ENCODE measurements around the gene PTPRCAP.
A peak's percentile ranks its signal among the peaks of the same experiment; 100 is the strongest.

The PTPRCAP gene

DNA sequence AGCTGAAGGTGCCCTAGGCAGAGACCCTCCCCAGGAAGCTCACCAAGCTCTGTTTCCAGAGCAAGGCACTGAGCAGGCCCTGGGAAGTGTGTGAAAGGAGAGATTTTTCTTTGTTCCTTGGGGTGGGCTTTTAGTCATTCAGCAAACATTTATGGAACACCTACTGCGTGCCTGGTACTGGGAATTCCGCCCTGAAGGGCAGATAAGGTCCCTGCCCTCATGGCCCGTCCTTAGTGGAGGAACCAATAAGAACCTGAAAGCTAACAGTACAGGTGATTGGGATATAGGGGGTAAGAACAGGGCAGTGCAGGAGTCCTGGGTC is 27.7 kb upstream of the PTPRCAP start:
- no peak for DNase-seq (ENCODE audit: low read depth)

DNA sequence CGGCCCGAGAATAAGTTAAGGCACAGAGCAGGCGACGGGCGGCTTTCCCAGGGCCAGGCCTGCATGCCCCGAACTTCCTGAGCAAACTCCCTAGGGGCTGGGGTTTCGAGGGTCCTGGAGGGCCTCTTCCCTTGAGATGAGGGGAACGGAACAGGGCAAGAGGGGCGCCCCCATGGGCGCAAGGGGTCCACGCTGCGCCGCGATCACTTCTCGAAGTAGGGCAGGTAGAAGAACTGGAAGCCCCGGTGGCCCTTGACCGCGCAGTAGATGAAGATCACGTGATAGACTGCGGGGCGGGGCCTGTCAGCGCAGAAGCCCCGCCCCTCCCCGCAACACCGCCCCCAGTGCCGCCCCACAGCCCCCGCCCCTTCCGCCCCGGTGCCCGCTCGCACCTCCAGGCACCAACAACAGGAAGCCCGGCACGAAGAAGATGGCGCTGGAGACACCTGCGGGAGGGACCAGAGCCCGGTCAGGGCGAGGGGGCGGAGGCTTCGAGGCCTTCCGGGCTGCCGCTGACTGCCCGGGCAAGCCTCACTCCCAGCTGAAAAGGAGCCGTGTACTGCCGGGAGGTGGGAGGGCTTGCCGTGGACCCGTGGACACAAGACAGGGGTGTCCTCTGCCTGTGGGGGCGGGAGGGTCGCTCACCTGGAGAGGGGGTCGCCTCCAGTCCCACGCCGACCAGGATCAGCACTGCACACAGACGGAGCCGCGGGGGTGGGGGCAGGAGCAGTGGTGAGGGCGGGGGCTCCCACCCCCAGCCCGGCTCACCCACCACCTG is 27.1 kb upstream of the PTPRCAP start:
- peak; percentile 83 for DNase-seq (ENCODE audit: low read depth)

DNA sequence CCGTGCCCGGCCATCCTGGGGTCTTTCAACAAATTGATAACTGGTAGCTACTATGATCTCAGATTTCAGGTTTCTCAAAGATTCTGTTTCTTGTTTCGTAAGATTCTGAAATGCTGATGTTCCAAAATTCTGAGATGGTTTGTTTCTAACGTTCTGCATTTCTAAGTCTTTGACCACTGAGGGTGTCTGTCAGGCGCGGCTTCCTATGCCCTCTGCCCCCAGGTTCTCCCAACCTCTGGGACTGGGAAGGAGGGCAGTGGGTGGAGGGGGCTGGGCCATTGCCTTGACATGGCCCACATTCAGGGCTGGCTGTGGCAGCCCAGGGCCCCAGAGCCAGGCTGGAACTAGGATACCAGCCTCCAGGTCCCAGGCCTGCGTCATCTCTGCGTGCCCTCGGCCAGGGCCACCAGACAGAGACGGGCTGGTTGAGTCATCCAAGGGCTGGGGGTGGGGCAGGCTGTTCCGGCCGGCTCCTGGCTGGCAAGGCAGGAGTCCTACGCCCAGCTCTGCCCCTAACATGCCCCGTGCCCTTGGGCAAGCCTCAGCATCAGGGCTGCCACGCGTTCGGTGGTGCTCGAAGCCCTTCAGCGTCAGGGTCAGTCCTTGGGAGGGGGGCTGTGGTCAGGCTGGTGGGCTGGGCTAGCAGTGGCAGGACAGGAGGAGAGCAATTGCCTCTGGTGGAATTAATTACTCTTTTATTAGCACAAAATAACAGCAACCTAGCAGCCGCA is 26.4 kb upstream of the PTPRCAP start:
- DNase-seq (ENCODE audit: low read depth), result no peak

DNA sequence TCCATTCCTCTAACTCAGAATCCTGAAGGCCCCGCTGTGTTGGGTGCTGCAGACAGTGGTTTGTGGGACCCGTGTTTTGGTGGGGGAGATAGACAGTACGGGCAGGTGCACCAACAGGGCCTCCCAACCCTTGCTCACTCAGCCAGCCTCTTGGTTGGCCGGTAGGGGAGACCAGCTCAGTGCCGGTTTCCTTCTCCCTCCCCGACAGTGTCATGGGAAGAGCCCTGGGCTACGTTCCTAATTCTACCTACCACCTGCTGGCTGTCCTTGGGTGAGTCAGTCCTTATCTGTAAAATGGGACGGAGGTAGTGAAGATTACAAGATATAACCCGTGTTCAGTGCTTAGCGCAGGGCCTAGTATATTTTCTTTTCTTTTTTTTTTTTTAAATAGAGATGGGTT is 25.7 kb upstream of the PTPRCAP start:
- DNase-seq (ENCODE audit: low read depth), result no peak

DNA sequence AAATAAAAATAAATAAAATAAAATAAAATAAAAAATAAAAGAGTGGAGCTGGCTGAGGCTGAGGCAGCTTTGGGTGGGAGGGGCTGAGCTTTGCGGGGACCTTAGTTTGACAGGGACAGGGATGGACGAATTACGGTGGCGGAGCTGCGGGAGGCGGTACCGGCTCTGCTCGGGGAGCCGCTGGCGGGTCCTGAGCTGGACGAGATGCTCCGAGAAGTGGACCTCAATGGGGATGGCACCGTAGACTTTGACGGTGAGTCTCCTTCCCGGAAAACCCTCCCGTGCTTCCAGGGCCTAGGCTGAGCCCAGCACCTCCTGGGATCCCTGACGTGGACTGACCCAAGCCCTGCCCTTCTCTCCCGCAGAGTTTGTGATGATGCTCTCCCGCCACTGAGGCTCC is 20.8 kb upstream of the PTPRCAP start:
- DNase-seq (ENCODE audit: low read depth), result no peak

DNA sequence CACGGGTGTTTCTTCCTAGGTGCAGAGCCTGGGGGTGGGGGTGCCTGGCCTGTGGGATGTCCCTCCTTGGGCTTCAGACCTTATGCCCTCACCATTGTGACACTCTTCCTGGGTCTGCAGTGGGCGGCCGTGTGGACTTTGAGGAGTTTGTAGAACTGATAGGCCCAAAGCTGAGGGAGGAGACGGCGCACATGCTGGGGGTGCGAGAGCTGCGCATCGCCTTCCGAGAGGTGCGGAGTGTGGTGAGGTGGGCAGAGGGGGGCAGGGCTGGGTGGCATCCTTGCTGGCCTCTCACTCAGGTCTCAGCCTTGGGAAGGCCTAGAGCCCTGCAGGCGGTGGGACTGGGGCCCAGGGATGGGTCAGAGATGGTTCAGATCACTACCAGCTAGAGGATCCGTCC is 20.0 kb upstream of the PTPRCAP start:
- DNase-seq (ENCODE audit: low read depth), result no peak

DNA sequence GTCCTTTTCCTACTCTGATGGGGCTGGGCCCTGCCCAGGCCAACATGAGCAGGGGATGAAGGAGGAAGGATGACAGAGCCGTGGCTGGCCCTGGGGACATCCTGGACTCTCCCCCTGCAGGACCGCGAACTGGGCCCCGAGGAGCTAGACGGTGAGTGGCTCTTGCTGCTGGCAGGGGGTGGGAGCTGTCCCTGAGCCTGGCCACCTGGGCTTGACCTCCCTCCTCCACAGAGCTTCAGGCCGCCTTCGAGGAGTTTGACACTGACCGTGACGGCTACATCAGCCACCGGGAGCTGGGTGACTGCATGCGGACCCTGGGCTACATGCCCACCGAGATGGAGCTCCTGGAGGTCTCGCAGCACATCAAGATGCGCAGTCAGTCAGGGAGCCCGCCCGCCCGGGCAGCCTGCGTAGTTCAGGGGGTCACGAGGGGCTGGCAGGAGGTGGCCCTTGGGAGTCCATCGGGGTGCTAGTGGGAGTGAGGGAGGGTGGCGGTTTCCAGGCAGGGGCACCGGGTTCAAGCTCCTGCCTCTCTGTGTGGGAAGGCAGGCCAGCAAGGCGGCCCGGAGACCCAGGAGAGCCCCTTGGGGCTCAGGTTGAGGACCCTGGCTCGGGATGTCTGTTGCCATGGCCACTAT is 18.7 kb upstream of the PTPRCAP start:
- DNase-seq (ENCODE audit: low read depth), result no peak

DNA sequence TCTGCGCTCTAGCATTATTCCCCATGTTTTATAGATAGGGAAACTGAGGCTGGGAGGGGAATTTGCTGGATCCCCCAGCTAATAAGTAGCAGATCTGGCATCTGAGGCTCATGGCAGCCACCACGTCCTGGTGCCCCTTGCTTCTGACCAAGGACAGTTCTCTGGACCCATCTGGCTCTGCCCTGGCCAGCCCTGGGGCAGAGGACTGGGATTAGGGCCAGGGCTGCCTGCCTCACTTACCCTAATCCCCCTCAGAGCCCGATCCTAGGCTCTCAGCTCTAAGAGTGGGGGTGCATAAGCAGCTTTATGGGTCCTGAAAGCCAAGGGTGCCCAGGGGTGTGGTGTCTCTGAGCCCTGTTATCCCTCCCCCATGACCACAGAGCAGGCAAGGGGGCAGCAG is 17.6 kb upstream of the PTPRCAP start, which contains the start of gene CABP4:
CABP4 (plus strand) TSS at position 301 of the 400 bp plus-strand sequence; CDS start at position 371, 70 bp downstream.
- no peak for DNase-seq (ENCODE audit: low read depth)

DNA sequence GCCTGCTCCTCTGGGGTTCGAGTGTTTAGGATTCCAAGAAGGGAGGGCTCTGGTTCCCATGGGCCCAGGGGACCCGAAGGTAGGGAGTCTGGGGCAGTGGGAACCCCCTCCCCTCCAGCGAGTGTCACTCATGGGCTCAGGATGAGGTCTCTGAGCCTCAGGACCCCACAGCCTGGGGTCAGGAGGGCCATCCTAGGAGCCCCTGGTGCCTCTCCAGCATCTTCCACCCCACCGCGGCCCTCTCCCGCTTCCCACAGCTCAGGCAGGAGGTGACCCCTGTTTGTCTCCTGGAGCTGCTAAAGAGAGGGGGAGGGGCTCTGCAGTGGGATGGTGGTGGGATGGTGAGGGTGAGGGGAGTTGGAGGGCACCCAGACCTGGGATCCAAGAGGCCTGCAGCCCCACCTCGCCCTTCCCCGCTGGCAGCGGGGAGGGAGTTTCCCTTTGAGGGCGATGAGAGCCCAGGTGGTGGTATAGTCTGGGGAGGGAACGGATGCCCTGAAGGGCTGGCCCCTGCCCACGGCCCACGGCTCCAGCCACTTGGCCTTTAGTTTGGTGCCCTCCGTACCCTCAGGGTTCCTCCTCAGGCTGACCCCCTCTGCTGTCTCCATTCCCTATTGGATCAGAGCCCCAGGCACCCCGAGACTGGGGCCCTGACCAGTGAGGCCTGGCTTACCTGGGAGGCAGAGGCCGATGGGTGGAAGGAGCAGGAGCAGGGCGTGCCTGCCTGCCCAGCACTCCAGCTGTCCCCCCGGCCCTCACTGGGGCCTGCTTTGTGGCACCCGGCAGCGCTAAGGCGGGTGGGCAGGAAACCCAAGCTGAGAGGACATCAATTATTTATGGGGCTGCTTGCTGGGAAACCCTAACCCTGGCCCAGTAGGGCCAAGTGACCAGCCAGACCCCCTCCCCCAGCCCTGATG is 16.6 kb upstream of the PTPRCAP start:
- DNase-seq (ENCODE audit: low read depth), result no peak

DNA sequence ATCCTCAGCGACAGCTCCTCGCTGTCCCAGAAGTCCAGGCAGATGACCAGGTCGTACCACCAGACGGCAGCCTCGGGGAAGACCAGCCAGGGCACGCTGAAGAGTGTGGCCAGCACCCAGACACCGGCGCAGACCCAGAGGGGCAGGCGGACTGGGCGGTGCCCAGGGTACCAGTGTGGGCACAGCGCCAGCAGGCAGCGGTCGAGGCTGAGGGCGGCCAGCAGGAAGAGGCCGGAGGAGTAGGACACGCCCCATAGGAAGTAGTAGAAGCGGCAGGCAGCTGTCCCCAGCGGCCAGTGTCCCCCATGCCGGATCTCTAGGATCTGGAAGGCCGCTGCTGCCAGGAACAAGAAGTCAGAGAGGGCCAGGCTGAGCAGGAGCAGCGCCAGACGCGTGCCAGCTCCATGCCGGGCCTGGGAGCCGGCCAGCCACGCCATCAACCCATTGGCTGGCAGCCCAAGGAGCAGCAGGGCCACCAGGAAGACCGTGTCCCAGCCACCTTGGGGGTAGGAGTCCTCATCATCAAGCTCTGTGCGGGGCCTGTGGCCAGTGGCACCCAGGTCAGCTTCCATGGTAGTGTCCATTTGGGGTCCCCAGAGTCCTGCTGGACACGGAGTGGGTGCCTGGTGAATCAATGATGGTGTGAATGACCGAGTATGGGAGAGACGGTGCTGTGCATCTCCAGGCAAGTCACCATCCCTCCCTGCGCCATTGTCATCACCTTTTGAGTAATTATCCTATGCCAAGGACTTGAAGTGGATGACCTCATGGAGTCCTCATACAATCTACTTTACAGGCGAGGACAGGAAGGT is 14.9 kb upstream of the PTPRCAP start, which contains the start of gene GPR152:
GPR152 (minus strand) TSS at position 589 of the 812 bp plus-strand sequence; CDS start at position 584, 5 bp downstream.
- no peak for DNase-seq (ENCODE audit: low read depth)

DNA sequence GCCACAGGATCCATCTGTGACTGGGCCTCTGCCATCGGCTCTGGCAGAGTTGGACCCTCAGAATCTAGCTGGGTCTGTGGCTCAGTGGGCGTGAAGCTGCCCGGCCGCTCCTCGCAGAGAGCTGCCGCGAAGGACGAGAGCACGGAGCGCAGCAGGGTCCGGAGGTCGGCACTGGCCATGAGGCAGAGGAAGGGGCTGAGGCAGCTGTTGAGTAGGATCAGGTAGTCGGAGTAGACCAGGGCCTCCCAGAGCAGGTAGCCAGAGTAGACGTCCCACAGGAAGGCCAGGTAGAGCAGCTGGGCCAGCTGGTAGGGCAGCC is 14.1 kb upstream of the PTPRCAP start:
- no peak for DNase-seq (ENCODE audit: low read depth)

DNA sequence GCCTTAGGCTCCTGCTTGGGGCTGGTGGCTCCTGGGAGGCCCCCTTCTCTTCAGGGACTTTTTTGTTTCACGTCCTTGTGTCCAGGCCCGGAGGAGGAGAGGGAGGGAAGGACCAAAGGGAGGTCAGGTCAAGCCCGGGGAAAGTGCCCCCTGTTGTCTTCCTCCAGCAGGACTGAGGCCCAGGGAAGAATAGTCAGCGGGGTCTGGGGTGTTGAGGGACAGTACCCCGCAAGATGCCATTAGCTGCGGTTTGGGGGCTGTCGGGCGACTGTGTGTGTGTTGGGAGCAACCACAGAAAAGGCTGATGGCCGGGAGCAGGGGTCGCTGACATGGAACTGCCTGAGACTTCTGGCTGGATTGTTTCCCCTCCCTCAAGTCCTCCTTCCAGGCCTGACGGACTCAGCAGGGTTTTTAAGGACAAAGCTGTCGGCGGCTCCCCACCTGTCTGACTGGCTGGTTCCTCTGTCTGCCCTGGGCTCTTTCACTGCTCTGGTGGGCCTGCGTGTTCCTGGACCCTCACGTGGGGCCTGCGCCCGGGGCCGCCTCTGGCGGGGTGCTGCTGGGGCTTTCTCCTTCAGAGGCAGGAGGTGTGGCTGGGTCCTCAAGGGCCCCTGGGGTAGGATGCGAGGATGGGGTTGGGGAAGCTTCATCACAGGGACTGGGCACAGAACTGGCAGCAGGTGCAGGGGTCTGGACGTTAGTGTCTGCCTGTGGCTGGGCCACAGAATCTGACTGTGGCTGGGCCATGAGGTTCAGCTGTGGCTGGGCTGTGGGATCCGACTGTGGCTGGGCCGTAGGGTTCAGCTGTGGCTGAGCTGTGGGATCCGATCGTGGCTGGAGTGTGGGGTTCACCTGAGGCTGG is 13.5 kb upstream of the PTPRCAP start:
- DNase-seq (ENCODE audit: low read depth), result no peak

DNA sequence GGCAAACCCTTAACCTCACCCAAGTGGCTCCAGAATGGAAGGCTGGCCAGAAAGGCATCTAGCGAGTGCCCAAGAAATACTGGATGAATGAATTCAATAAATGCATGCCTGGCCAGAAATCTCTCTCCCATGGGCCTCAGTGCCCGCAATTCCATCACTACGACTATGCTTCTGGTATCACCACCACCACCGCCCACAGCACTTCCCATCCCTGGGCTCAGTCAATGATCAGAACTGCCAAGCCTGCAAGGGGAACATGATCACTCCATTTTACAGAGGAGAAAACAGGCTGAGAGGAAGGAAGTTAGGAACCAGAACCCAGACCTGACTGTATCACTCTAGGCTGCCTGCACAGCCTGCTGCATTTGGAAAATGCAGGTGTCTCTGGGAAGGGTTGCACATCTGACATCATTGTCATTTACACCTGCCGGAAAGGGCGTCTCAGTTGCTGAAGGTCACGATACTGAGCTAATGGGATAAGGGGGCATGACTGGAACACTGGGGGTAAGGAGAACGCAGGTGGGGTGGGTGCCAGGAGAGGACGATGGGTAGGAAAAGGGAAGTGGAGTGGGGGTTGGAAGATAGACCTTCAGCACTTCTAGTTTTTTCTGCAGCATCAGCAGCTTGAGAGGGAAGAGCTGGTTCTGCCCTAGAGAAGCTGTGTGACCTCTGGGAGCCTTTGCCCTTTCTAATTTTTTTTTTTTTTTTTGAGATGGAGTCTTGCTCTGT is 11.8 kb upstream of the PTPRCAP start:
- no peak for DNase-seq (ENCODE audit: low read depth)

DNA sequence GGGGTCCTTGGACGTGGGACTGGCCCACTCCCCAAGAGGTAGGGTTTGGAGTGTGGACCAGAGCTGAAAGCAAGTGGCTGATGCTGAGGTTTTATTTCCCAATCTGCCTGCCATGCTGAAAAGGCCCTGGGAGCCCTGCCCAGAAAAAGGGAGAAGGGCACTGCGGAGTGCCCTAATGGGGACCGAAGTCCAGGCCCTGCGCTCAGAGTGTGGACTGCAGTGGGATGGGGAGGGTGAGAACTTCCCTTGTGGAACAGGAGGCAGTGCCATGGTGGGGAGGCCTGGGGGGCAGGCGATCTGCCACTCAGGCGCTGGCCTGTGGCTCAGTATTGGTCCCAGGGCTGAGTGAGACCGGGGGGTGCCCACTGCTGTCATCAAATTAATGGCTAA is 10.7 kb upstream of the PTPRCAP start:
- no peak for DNase-seq (ENCODE audit: low read depth)

DNA sequence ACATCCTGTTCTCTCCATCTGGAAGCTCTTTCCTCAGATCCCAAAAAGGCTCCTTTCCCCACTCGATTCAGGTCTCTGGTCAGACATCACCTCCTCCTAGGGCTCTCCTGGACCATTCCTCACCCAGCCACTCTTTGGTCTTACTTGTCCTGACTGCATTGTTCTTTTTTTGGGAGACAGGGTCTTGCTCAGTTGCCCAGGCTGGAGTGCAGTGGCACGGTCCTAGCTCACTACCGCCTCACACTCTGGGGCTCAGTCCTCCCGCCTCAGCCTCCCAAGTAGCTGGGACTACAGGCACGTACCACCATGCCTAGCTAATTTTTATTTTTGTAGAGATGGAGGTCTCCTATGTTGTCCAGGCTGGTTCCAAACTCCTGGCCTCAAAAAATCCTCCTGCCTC is 8.0 kb upstream of the PTPRCAP start:
- DNase-seq (ENCODE audit: low read depth), result no peak

DNA sequence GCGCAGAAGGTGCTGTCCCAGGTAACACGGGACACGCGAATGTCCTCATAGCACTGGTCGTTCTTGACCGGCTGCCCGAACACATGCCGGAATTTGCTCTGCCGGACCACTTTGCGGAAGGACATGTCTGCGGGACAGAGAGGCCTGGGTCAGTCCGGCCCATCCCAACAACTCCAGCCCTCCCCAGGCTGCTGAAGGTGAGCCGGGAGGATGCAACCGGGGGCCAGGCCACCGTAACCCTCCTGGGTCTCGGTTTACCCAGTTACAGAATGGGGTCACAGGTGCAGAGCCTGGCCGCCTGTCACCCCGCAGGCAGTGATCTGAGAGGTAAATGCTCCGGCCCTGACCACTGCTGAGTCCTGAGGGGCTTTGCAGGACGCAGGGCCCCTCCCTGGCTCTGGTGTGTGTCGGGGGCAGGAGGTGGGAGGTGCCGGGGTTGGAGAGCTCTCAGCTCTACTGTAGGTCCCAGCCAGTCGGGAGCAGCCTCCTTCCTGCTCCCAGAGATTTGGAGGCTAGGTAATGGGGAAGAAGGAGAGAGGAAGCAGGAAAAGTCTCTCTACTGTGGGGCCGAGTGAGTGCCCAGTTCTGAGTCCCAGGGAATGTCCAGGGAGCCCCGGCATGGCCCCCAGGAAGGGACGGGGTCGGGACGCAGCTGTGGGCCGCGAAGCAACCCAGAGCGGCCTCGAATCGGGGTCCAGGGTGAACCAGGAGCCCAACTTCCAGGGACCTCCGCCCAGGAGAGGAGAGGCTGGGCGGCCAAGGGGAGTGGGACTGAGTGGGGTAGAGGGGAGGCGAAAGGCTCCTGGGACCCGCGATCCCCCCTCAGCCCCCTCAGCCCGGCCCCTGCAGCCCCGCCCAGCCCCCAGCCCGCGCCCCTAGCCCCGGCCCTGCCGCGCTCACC is 5.3 kb upstream of the PTPRCAP start:
- DNase-seq (ENCODE audit: low read depth), result no peak

DNA sequence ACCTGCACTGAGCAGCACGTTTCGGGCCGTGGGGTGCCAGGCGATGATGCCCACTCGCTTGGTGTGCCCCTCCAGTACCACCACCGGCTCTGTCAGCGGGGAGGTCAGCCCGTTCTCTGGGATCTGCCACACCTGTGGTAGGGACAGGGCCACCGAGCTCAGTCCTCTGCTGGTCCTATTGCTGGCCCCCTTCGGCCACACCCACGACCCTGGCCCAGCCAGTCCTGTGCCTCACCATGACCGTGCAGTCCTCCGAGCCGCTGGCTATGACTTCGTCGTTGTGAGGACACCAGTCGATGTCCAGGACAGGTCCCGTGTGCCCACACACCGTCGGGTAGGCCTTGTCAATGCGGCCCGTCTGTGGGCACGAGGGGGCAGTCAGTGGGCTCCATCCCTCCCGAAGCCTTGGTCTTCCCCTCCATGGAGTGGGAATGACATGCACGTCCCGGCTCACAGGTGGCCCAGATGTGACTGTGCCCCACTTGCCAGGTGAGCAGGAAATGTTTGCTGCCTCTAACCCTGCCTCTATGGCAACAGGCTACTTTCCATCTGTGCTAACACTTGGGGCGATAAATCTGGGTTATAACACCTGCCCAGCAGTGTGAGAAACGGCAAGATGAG is 4.4 kb upstream of the PTPRCAP start:
- no peak for DNase-seq (ENCODE audit: low read depth)

DNA sequence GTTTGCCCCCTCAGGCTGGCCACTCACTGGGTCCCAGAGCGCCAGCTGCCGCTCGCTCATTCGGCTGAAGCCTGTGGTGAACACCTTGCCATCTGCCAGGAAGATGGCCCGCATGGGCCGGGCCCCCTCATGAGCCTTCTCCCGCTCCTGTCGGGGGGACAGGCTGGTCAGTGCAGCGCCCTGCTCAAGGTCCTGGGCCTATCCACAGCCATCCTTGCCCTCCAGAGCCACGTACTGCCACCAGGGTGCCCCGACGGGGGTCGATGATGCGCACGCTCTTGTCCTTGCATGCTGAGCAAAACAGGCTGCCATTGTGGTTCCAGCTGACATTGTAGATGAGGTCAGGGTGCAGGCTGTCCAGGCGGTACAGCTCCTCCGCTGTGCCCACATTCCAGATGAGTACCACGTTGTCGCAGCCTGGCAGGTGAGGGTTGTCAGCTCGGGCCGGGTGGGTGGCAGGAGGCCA is 3.6 kb upstream of the PTPRCAP start:
- DNase-seq (ENCODE audit: low read depth), result no peak

All from stimulated activated CD8-positive, alpha-beta memory T cell treated with anti-CD3 and anti-CD28 coated beads, Interleukin-12 subunit alpha, Interleukin-12 subunit beta, amount 100 ng/mL, for 1 hour (primary cell).